Measurements from ENCODE around the gene ZNF19. TPM values are rescaled to one million over a fixed set of nuclear protein-coding genes. Genes with fewer than 3 reads are reported as not detected.
A peak's percentile ranks its signal among the peaks of the same experiment; 100 is the strongest.

Gene ZNF19
- total and polyA plus RNA-seq, 4 donors = 0.73 to 2.7 (median 1.9) TPM

- WGBS = 38% methylated on average over 71 of the region's 71 CpGs
- peak; percentile 62 for DNase-seq (ENCODE audit: low spot score)
- H3K27me3 ChIP-seq (ENCODE audit: control insufficient read depth in 4 of 4, insufficient read depth in 4 of 4, low read length in 3 of 4) = no peaks in the 10 kb centered on the region
- H3K4me1 ChIP-seq (ENCODE audit: control insufficient read depth in 4 of 4, insufficient read depth in 4 of 4, low read length in 3 of 4) = no peaks in the 10 kb centered on the region
- no peak overlapping the region for H3K4me3 ChIP-seq (ENCODE audit: low read depth in 1 of 3, low read length in 3 of 3)
- H3K36me3 ChIP-seq (ENCODE audit: control insufficient read depth in 4 of 4, insufficient read depth in 3 of 4, low read depth in 1 of 4, low read length in 3 of 4) = no peaks in the 10 kb centered on the region
- no peak for TF ChIP-seq ATF3 (IDR thresholded peaks at IDR 0.05)
- TF ChIP-seq HNF4A (conservative IDR thresholded peaks at IDR 0.05) = no peak
- TF ChIP-seq HNF4G (IDR thresholded peaks at IDR 0.05) = no peak
- peak; percentile 4 for TF ChIP-seq CTCF (IDR thresholded peaks at IDR 0.05; ENCODE audit: low read depth, low read length, missing input control)
- no peak overlapping the region for H3K9ac ChIP-seq (ENCODE audit: low read depth in 1 of 2, low read length in 2 of 2)
- H3K9me3 ChIP-seq (ENCODE audit: control insufficient read depth in 4 of 4, low read length in 3 of 4) = peaks cover 20 to 37% (median 34%) of the 10 kb centered on the region in 4 donors
- no peak overlapping the region for H3K27ac ChIP-seq (ENCODE audit: low read depth in 1 of 2, low read length in 2 of 2)
Observed at GRCh38 chr16:71441348-71442050, 47.6 kb downstream of the ZNF19 start.

- no peak for DNase-seq (ENCODE audit: low spot score)
- Histone ChIP-seq H3K27me3 (ENCODE audit: control insufficient read depth in 4 of 4, insufficient read depth in 4 of 4, low read length in 3 of 4) (no peaks in the 10 kb centered on the region), H3K36me3 (ENCODE audit: control insufficient read depth in 4 of 4, insufficient read depth in 3 of 4, low read depth in 1 of 4, low read length in 3 of 4) (no peaks in the 10 kb centered on the region), H3K4me1 (ENCODE audit: control insufficient read depth in 4 of 4, insufficient read depth in 4 of 4, low read length in 3 of 4) (no peaks in the 10 kb centered on the region), H3K9me3 (ENCODE audit: control insufficient read depth in 4 of 4, low read length in 3 of 4) (peaks cover 13 to 32% (median 30%) of the 10 kb centered on the region in 4 donors), H3K4me3 (ENCODE audit: low read depth in 1 of 3, low read length in 3 of 3) (no peak overlapping the region), H3K27ac (ENCODE audit: low read depth in 1 of 2, low read length in 2 of 2) (no peak overlapping the region), H3K9ac (ENCODE audit: low read depth in 1 of 2, low read length in 2 of 2) (no peak overlapping the region)
- TF ChIP-seq EGR1 (IDR thresholded peaks at IDR 0.05; ENCODE audit: low read depth in 2 of 2) = no peak
- WGBS = 59% methylated on average over 25 of the region's 25 CpGs
Observed at GRCh38 chr16:71440669-71441347, 48.3 kb downstream of the ZNF19 start.

GRCh38 chr16:71439523-71439922 is 49.6 kb downstream of the ZNF19 start:
- no peak overlapping the region for H3K4me3 ChIP-seq (ENCODE audit: low read depth in 1 of 3, low read length in 3 of 3)
- no peak for DNase-seq (ENCODE audit: low spot score)
- TF ChIP-seq YY1 (IDR thresholded peaks at IDR 0.05) = no peak
- no peak overlapping the region for H3K9ac ChIP-seq (ENCODE audit: low read depth in 1 of 2, low read length in 2 of 2)
- peaks cover 11 to 28% (median 22%) of the 10 kb centered on the region in 4 donors for H3K9me3 ChIP-seq (ENCODE audit: control insufficient read depth in 4 of 4, low read length in 3 of 4)
- 45% methylated on average over 3 of the region's 3 CpGs for WGBS
- no peaks in the 10 kb centered on the region for H3K36me3 ChIP-seq (ENCODE audit: control insufficient read depth in 4 of 4, insufficient read depth in 3 of 4, low read depth in 1 of 4, low read length in 3 of 4)
- no peaks in the 10 kb centered on the region for H3K4me1 ChIP-seq (ENCODE audit: control insufficient read depth in 4 of 4, insufficient read depth in 4 of 4, low read length in 3 of 4)
- no peak overlapping the region for H3K27ac ChIP-seq (ENCODE audit: low read depth in 1 of 2, low read length in 2 of 2)
- H3K27me3 ChIP-seq (ENCODE audit: control insufficient read depth in 4 of 4, insufficient read depth in 4 of 4, low read length in 3 of 4) = no peaks in the 10 kb centered on the region

GRCh38 chr16:71436473-71436872 is 52.7 kb downstream of the ZNF19 start:
- WGBS = 78% methylated on average over 7 of the region's 7 CpGs
- Histone ChIP-seq H3K27me3 (ENCODE audit: control insufficient read depth in 4 of 4, insufficient read depth in 4 of 4, low read length in 3 of 4) (no peaks in the 10 kb centered on the region), H3K27ac (ENCODE audit: low read depth in 1 of 2, low read length in 2 of 2) (no peak overlapping the region), H3K4me1 (ENCODE audit: control insufficient read depth in 4 of 4, insufficient read depth in 4 of 4, low read length in 3 of 4) (no peaks in the 10 kb centered on the region), H3K4me3 (ENCODE audit: low read depth in 1 of 3, low read length in 3 of 3) (no peak overlapping the region), H3K9ac (ENCODE audit: low read depth in 1 of 2, low read length in 2 of 2) (no peak overlapping the region), H3K9me3 (ENCODE audit: control insufficient read depth in 4 of 4, low read length in 3 of 4) (peaks cover 0 to 8% (median 4%) of the 10 kb centered on the region in 4 donors), H3K36me3 (ENCODE audit: control insufficient read depth in 4 of 4, insufficient read depth in 3 of 4, low read depth in 1 of 4, low read length in 3 of 4) (no peaks in the 10 kb centered on the region)
- DNase-seq (ENCODE audit: low spot score) = no peak
- TF ChIP-seq ZBTB33 (IDR thresholded peaks at IDR 0.05) (no peak), FOXA2 (IDR thresholded peaks at IDR 0.05) (no peak), JUND (IDR thresholded peaks at IDR 0.05) (no peak), YY1 (IDR thresholded peaks at IDR 0.05) (no peak), HNF4A (conservative IDR thresholded peaks at IDR 0.05) (no peak), MAX (IDR thresholded peaks at IDR 0.05) (no peak), FOXA1 (IDR thresholded peaks at IDR 0.05) (no peak), REST (IDR thresholded peaks at IDR 0.05) (no peak)

Measured in liver (tissue), 9 donors.